ENCODE data around the gene FRMD4A. TPM values are rescaled to one million over a fixed set of nuclear protein-coding genes. Genes with fewer than 3 reads are reported as not detected.

Gene FRMD4A
- total and polyA plus RNA-seq, 12 donors: 17.4 to 43.4 (median 30.3) TPM

- ATAC-seq: no peak
- intact Hi-C loops (cut with DNase I): no loop called here
- 83 to 88% methylated on average over 6 of the region's 6 CpGs for WGBS, 2 donors
These were observed 44.7 kb downstream of the FRMD4A start for GRCh38 chr10:14285941-14286560.

DNA sequence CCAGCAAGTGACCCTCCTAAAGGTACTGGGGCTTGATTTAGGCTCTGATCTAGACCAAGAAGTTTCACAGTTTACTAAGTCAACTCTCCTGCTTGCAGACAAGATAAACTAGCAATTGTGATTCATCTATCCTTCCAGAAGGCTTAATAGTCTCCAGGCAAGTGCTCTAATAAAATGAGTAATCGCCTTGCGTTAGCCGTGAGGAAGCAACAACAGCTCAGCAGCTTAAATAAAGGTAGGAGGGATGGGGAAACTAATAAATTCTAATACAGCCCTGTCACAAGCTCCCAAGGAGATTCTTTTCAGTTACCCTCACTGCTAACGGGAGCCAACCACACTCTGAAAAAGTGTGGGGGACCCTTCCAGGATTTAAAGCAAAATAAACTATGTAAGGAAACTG, 48.4 kb downstream of the FRMD4A start:
- TF ChIP-seq, protein P1, sequence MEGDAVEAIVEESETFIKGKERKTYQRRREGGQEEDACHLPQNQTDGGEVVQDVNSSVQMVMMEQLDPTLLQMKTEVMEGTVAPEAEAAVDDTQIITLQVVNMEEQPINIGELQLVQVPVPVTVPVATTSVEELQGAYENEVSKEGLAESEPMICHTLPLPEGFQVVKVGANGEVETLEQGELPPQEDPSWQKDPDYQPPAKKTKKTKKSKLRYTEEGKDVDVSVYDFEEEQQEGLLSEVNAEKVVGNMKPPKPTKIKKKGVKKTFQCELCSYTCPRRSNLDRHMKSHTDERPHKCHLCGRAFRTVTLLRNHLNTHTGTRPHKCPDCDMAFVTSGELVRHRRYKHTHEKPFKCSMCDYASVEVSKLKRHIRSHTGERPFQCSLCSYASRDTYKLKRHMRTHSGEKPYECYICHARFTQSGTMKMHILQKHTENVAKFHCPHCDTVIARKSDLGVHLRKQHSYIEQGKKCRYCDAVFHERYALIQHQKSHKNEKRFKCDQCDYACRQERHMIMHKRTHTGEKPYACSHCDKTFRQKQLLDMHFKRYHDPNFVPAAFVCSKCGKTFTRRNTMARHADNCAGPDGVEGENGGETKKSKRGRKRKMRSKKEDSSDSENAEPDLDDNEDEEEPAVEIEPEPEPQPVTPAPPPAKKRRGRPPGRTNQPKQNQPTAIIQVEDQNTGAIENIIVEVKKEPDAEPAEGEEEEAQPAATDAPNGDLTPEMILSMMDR (IDR thresholded peaks at IDR 0.05): no peak
- DNase-seq: no peak
- H3K27ac ChIP-seq: no peak overlapping the region
- 87 to 90% methylated on average over 4 of the region's 4 CpGs for WGBS, 2 donors
- H3K27me3 ChIP-seq: peaks cover 0 to 10% (median 0%) of the 10 kb centered on the region in 7 donors
- no peaks in the 10 kb centered on the region for H3K9me3 ChIP-seq
- no peak for ATAC-seq
- no peak overlapping the region for H3K4me3 ChIP-seq
- no peaks in the 10 kb centered on the region for H3K4me1 ChIP-seq
- H3K36me3 ChIP-seq: no peaks in the 10 kb centered on the region
- intact Hi-C loops (cut with DNase I): no loop called here

More at GRCh38 chr10:14285941-14286560, 44.7 kb downstream of the FRMD4A start:
- H3K4me3 ChIP-seq: no peak overlapping the region
- peaks cover 0 to 10% (median 0%) of the 10 kb centered on the region in 7 donors for H3K27me3 ChIP-seq
- TF ChIP-seq, protein P1 (IDR thresholded peaks at IDR 0.05): no peak
- H3K4me1 ChIP-seq: no peaks in the 10 kb centered on the region
- no peak for DNase-seq
- H3K27ac ChIP-seq: no peak overlapping the region
- H3K36me3 ChIP-seq: no peaks in the 10 kb centered on the region
- H3K9me3 ChIP-seq: peaks cover 0 to 16% (median 12%) of the 10 kb centered on the region in 11 donors

DNA sequence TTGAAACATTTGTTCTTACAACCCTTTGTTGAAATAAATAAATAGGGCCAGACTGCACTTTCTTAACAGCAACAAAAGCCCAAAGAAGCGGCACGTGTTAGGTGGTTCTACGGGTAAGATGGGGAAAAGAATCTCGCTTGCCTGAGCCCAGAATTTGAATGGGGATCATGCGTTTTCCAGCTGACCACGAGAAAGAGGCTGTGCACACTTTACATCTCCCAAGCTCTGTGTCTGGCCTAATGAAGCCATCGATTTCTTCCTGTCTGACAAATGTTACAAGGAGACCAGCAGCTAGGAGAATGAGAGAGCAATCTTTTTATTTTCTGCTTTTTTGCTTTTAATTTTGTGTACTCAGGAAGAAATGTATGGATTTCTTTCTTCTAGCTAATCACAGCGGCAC, 52.2 kb downstream of the FRMD4A start:
- no peak overlapping the region for H3K4me3 ChIP-seq
- no peaks in the 10 kb centered on the region for H3K36me3 ChIP-seq
- TF ChIP-seq, protein P1 (IDR thresholded peaks at IDR 0.05): no peak
- intact Hi-C loops (cut with DNase I): no loop called here
- ATAC-seq (no peak), DNase-seq (no peak)
- 85 to 89% methylated on average over 8 of the region's 8 CpGs for WGBS, 2 donors
- peaks cover 0 to 11% (median 0%) of the 10 kb centered on the region in 7 donors for H3K27me3 ChIP-seq
- H3K4me1 ChIP-seq: no peaks in the 10 kb centered on the region
- no peak overlapping the region for H3K27ac ChIP-seq
- no peaks in the 10 kb centered on the region for H3K9me3 ChIP-seq

DNA sequence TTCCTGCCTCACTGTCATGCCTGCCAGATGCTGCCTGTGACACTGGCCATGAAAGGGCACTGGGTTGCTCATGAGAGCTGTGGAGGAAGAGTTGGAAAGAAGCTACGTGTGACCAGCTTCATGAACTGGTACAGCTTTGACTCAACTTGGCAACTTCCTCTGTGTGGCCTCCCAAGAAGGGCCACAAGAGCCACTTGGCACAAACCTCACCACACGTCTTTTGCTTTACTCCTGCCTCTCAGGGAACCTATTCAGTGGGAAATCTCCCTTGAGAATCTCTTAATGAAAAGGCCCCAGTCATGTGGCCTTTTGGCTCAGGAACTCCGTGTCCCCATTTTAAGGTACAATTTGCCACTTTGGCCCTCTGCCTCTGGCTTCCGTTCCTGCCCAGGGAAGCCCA, 54.5 kb downstream of the FRMD4A start:
- H3K27me3 ChIP-seq: peaks cover 0 to 11% (median 3%) of the 10 kb centered on the region in 7 donors
- H3K27ac ChIP-seq: no peak overlapping the region
- intact Hi-C loops (cut with DNase I): no loop called here
- H3K9me3 ChIP-seq: no peaks in the 10 kb centered on the region
- ATAC-seq (no peak), DNase-seq (no peak)
- no peaks in the 10 kb centered on the region for H3K36me3 ChIP-seq
- no peak overlapping the region for H3K4me3 ChIP-seq
- H3K4me1 ChIP-seq: no peaks in the 10 kb centered on the region
- WGBS, 2 donors: 78% methylated on average over 4 of the region's 4 CpGs
- TF ChIP-seq, protein P1 (IDR thresholded peaks at IDR 0.05): no peak

All from heart right ventricle (tissue), 16 donors.